Measurements from ENCODE around the gene TEKT1.
A peak's percentile ranks its signal among the peaks of the same experiment; 100 is the strongest.

The TEKT1 gene

DNA sequence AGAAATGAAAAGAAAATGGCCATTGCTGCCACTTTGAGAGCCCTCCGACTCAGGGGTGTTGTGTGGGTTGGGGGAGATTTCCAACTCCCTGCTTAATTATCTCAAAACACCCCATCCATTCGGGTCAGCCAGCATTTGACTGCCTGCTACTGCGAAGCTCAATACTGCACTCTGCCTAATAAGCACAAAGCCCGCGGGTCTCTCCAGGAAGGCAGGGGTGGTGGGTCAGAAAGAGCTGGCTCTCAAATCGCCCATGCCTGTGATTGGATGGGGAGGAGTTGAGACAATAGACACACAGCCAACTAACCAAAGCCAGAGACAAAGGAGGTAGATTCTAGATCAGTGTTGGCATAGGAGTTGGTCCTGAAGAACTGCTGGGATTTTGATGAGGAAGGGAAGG lies 78.0 kb downstream of the TEKT1 start (continued):
- TF ChIP-seq, protein P1, sequence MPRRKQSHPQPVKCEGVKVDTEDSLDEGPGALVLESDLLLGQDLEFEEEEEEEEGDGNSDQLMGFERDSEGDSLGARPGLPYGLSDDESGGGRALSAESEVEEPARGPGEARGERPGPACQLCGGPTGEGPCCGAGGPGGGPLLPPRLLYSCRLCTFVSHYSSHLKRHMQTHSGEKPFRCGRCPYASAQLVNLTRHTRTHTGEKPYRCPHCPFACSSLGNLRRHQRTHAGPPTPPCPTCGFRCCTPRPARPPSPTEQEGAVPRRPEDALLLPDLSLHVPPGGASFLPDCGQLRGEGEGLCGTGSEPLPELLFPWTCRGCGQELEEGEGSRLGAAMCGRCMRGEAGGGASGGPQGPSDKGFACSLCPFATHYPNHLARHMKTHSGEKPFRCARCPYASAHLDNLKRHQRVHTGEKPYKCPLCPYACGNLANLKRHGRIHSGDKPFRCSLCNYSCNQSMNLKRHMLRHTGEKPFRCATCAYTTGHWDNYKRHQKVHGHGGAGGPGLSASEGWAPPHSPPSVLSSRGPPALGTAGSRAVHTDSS (tag by site-specific recombination; IDR thresholded peaks at IDR 0.05): no peak
- no peak for TF ChIP-seq ZNF423 (tag by site-specific recombination; IDR thresholded peaks at IDR 0.05)
- TF ChIP-seq YY2 (tag by site-specific recombination; IDR thresholded peaks at IDR 0.05): no peak
- no peak for TF ChIP-seq ZNF529 (tag by site-specific recombination; IDR thresholded peaks at IDR 0.05; ENCODE audit: insufficient replicate concordance)
- TF ChIP-seq, protein P2, sequence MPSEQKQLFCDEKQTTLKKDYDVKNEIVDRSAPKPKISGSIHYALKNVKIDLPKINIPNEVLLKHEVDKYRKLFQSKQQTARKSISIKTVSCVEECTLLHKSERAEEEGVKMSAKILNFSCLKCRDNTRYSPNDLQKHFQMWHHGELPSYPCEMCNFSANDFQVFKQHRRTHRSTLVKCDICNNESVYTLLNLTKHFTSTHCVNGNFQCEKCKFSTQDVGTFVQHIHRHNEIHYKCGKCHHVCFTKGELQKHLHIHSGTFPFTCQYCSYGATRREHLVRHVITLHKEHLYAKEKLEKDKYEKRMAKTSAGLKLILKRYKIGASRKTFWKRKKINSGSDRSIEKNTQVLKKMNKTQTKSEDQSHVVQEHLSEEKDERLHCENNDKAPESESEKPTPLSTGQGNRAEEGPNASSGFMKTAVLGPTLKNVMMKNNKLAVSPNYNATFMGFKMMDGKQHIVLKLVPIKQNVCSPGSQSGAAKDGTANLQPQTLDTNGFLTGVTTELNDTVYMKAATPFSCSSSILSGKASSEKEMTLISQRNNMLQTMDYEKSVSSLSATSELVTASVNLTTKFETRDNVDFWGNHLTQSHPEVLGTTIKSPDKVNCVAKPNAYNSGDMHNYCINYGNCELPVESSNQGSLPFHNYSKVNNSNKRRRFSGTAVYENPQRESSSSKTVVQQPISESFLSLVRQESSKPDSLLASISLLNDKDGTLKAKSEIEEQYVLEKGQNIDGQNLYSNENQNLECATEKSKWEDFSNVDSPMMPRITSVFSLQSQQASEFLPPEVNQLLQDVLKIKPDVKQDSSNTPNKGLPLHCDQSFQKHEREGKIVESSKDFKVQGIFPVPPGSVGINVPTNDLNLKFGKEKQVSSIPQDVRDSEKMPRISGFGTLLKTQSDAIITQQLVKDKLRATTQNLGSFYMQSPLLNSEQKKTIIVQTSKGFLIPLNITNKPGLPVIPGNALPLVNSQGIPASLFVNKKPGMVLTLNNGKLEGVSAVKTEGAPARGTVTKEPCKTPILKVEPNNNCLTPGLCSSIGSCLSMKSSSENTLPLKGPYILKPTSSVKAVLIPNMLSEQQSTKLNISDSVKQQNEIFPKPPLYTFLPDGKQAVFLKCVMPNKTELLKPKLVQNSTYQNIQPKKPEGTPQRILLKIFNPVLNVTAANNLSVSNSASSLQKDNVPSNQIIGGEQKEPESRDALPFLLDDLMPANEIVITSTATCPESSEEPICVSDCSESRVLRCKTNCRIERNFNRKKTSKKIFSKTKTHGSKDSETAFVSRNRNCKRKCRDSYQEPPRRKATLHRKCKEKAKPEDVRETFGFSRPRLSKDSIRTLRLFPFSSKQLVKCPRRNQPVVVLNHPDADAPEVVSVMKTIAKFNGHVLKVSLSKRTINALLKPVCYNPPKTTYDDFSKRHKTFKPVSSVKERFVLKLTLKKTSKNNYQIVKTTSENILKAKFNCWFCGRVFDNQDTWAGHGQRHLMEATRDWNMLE (tag by site-specific recombination; conservative IDR thresholded peaks at IDR 0.05; ENCODE audit: low read depth): no peak
- no peak for TF ChIP-seq ZSCAN23 (tag by site-specific recombination; IDR thresholded peaks at IDR 0.05)
- TF ChIP-seq, protein P3, sequence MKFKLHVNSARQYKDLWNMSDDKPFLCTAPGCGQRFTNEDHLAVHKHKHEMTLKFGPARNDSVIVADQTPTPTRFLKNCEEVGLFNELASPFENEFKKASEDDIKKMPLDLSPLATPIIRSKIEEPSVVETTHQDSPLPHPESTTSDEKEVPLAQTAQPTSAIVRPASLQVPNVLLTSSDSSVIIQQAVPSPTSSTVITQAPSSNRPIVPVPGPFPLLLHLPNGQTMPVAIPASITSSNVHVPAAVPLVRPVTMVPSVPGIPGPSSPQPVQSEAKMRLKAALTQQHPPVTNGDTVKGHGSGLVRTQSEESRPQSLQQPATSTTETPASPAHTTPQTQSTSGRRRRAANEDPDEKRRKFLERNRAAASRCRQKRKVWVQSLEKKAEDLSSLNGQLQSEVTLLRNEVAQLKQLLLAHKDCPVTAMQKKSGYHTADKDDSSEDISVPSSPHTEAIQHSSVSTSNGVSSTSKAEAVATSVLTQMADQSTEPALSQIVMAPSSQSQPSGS (tag by site-specific recombination; IDR thresholded peaks at IDR 0.05; ENCODE audit: low read depth): no peak
- TF ChIP-seq ZNF514 (tag by site-specific recombination; IDR thresholded peaks at IDR 0.05): no peak
- no peak for TF ChIP-seq ZNF600 (tag by site-specific recombination; IDR thresholded peaks at IDR 0.05)

DNA sequence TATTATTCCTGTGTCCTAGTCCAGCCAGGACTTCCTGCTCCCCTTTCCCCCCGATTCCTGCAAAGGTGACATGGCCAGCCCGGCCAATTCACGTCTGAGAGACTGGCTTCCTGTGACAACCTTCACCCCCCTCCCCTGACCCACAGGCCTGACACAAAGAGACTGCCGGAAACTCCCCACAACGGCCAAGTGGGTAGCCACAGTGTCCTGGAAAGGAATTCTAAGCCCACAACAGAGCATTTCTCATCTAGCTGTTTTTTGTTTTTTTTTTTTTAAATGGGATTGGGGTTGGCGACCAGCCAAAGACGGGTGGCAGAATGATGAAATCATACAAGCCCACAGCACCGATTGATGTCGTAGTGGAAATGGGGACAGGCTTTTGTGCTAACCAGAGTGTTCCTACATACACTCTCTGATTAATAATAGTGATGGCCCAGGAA lies 78.5 kb downstream of the TEKT1 start:
- Histone ChIP-seq H3K4me3 (ENCODE audit: low read depth, low read length) (no peak overlapping the region), H3K36me3 (ENCODE audit: control insufficient read depth in 2 of 2, insufficient read depth in 1 of 2, low read length in 2 of 2) (no peaks in the 10 kb centered on the region), H3K9me3 (ENCODE audit: control insufficient read depth, insufficient read depth, low read depth, low read length) (no peaks in the 10 kb centered on the region), H3K4me1 (ENCODE audit: control insufficient read depth, insufficient read depth, low read length) (no peaks in the 10 kb centered on the region; the same call in 1 of the 2 replicates), H3K27ac (ENCODE audit: extremely low read depth, low read depth, low read length) (no peak overlapping the region; the same call in 1 of the 2 replicates)
- ChIA-PET POLR2A (interaction anchor here (0.6 to 0.7 kb wide), 2 partner anchors 102 to 205 kb away, joined by 3 read pairs; partner anchors contain the start of genes C17orf100 and MED31), CTCF (no interaction called here)
- TF ChIP-seq ZNF157 (tag by site-specific recombination; IDR thresholded peaks at IDR 0.05): no peak
- TF ChIP-seq ZNF629 (tag by site-specific recombination; IDR thresholded peaks at IDR 0.05): 0 out of 2 replicates have a peak, but pooled peaks have one; percentile 33
- no peak for TF ChIP-seq ZNF366 (tag by site-specific recombination; conservative IDR thresholded peaks at IDR 0.05)
- no peak for TF ChIP-seq ZNF48 (tag by site-specific recombination; IDR thresholded peaks at IDR 0.05)
- no peak for TF ChIP-seq ZNF776 (tag by site-specific recombination; IDR thresholded peaks at IDR 0.05; ENCODE audit: borderline replicate concordance)
- TF ChIP-seq ZNF670 (tag by site-specific recombination; IDR thresholded peaks at IDR 0.05; ENCODE audit: low read depth): no peak
- no peak for TF ChIP-seq MYNN (tag by site-specific recombination; IDR thresholded peaks at IDR 0.05; ENCODE audit: borderline replicate concordance)
- no peak for TF ChIP-seq ZSCAN23 (tag by site-specific recombination; IDR thresholded peaks at IDR 0.05)
- TF ChIP-seq ZBTB21 (tag by site-specific recombination; IDR thresholded peaks at IDR 0.05): no peak; the same call in 1 of the 2 replicates
- no peak for TF ChIP-seq HOXD13 (CRISPR knock-in tag; IDR thresholded peaks at IDR 0.05; ENCODE audit: borderline replicate concordance)
- TF ChIP-seq ZNF292 (tag by site-specific recombination; IDR thresholded peaks at IDR 0.05; ENCODE audit: borderline replicate concordance, low read depth): no peak
- TF ChIP-seq ZNF843 (tag by site-specific recombination; IDR thresholded peaks at IDR 0.05): no peak
- no peak for TF ChIP-seq ZNF19 (tag by site-specific recombination; IDR thresholded peaks at IDR 0.05; ENCODE audit: low read depth)
- TF ChIP-seq, protein P4, sequence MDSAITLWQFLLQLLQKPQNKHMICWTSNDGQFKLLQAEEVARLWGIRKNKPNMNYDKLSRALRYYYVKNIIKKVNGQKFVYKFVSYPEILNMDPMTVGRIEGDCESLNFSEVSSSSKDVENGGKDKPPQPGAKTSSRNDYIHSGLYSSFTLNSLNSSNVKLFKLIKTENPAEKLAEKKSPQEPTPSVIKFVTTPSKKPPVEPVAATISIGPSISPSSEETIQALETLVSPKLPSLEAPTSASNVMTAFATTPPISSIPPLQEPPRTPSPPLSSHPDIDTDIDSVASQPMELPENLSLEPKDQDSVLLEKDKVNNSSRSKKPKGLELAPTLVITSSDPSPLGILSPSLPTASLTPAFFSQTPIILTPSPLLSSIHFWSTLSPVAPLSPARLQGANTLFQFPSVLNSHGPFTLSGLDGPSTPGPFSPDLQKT (IDR thresholded peaks at IDR 0.05; ENCODE audit: borderline replicate concordance, low read depth, low read length): no peak
- TF ChIP-seq ZBTB17 (tag by site-specific recombination; IDR thresholded peaks at IDR 0.05): 0 out of 2 replicates have a peak, but pooled peaks have one; percentile 7
- TF ChIP-seq ZNF544 (tag by site-specific recombination; IDR thresholded peaks at IDR 0.05): no peak
- TF ChIP-seq, protein P5, sequence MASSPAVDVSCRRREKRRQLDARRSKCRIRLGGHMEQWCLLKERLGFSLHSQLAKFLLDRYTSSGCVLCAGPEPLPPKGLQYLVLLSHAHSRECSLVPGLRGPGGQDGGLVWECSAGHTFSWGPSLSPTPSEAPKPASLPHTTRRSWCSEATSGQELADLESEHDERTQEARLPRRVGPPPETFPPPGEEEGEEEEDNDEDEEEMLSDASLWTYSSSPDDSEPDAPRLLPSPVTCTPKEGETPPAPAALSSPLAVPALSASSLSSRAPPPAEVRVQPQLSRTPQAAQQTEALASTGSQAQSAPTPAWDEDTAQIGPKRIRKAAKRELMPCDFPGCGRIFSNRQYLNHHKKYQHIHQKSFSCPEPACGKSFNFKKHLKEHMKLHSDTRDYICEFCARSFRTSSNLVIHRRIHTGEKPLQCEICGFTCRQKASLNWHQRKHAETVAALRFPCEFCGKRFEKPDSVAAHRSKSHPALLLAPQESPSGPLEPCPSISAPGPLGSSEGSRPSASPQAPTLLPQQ (tag by site-specific recombination; IDR thresholded peaks at IDR 0.05): peak; percentile 84
- TF ChIP-seq ZNF335 (tag by site-specific recombination; conservative IDR thresholded peaks at IDR 0.05): peak; percentile 46; the same call in 1 of the 2 replicates
- TF ChIP-seq SP7 (tag by site-specific recombination; IDR thresholded peaks at IDR 0.05): no peak
- no peak for TF ChIP-seq ZBTB8A (tag by site-specific recombination; IDR thresholded peaks at IDR 0.05)

All from HEK293 (cell line).